SKM-1 treated with dmso at 0.1 percent for 144 hours (cell line): ENCODE measurements around the gene EMILIN2.
"Not testable (repeated sequence)": the region's sequence is repeated elsewhere in the genome, so short reads cannot be mapped to it uniquely, and the experiment has no call there.

Source experiments
- DNase-seq: peaks from one replicate; lab custom pipeline; 2025; ENCODE audit not compliant: unreplicated experiment; lab: John Stamatoyannopoulos, UW

The EMILIN2 gene

DNA sequence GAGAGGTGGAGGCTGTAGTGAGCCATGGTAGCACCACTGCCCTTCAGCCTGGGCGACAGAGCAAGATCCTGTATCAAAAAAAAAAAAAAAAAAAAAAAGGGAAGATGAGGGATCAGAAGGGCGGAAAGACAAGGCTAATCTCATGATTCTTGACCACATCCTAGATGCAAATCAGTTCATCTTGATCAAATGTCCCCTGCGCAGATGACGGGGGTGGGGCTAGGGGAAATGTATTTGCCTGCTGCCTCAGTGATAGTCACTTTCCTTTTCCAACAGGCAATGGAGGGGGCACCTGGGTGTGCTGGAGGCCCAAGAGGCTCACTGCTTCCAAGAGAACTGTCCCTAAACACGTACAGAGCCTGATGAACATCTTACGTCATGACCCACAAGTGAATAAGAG, 3.7 kb upstream of the EMILIN2 start:
- no peak for DNase-seq

GRCh38 chr18:2845172-2845571, 1.6 kb upstream of the EMILIN2 start:
- DNase-seq = no peak

- DNase-seq = no peak
Measured at GRCh38 chr18:2847317-2848246, 776 bp downstream of the EMILIN2 start.

DNA sequence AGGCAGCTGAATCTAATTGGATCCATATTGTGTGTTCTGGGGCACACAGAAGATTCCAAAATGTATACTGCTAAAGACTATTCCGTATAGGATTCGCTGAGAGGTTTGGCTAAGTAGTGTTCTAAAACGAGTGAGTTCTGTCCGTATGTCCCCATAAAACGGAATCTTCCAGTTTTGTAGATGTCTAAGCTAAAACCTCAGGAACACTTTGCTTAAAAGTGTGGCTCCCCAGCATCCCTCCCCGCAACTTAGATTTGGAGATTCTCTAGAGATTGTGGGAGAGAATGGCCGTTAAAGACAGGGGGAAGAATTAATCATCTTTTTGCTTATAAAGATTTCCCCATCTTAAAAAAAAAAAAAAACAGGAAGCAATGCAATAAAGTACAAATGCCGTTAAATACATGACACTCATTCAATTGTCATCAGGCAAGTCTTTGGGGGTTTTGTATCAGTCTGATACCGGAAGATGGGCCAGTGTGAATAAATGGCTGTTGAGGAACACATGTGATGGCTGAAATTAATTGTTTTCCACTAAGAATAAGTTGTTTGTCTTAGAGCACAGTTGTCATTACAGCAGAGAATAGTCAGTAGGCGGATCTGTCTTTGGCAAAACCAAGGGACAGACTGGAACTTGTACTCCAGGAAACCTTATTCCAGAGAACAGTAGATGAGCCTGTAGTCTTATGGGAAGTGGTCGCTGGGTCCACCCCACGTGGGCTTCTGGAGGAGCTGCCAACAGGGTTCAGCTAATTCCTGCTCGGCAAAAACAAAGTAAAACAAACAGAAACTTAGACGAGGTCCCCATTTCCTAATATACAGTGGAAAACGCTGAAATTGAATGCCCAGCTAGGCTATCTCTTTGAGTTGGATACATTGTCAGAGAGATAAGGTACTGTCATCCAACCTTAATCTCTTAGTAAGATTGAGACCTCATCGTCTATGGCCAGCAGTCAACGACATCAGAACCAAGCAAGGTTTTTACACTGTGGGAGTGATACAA, 1.7 kb downstream of the EMILIN2 start:
- no peak for DNase-seq

- no peak for DNase-seq
Measured at GRCh38 chr18:2850816-2851215, 4.0 kb downstream of the EMILIN2 start.

DNA sequence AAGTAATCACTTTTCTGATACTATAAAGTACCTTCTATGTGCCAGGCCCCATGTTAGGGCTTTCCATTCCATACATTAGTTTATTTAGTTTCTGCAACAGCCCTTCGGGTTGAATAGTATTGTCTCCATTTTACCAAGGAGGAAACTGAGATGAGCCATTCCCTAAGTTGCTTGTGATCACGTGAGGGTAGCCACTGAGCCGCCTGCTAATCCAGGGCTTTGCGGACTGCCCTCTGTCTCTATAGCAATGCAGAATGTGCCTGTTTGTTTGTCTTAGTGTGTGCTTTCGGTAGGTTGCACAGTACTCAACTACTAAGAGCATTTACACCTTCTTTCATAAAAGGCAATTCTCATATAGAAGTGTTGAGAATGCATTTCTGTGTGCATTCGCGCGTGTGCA, 5.0 kb downstream of the EMILIN2 start:
- no peak for DNase-seq

GRCh38 chr18:2852460-2852859, 5.7 kb downstream of the EMILIN2 start:
- DNase-seq = not testable (repeated sequence)

DNA sequence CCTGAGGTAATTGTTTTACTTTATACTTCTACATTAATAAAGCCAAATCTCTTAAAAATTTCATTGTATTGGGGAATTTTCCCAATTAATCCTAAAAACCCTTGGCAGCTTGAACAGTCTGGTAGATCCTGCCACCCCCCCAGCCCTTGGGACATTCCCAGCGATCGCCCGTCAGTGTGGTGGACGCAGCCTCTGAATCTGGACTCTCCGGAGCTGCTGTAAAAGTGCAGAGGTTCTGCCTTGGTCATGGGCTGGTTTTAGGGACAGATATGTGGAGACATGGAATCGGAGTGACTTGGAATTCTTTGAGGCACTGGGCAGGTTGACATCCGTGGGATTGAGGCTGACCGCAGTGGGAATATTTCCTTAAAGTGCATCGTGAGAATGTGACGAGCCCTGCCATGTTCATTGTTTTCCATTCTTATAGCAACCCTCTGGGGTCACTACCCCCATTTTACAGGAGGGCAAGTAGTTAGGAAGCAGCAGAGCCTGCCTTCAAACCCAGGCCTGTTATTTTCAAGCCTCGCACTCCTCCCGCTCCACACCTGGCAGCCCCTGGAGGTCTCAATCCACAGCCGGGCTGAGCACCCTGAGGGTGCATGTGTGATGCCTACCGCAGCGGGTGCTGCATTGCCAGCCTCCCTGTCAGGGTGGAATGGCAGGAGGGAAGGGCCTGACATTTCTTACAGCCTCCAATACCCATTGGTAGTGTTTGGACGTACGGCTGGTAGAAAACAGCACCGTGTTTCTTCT, 6.5 kb downstream of the EMILIN2 start:
- DNase-seq = no peak

- no peak for DNase-seq
Measured at GRCh38 chr18:2853926-2854664, 7.3 kb downstream of the EMILIN2 start.

GRCh38 chr18:2854875-2855274, 8.1 kb downstream of the EMILIN2 start:
- DNase-seq = no peak

- DNase-seq = no peak
Measured at GRCh38 chr18:2855560-2856350, 8.9 kb downstream of the EMILIN2 start.

DNA sequence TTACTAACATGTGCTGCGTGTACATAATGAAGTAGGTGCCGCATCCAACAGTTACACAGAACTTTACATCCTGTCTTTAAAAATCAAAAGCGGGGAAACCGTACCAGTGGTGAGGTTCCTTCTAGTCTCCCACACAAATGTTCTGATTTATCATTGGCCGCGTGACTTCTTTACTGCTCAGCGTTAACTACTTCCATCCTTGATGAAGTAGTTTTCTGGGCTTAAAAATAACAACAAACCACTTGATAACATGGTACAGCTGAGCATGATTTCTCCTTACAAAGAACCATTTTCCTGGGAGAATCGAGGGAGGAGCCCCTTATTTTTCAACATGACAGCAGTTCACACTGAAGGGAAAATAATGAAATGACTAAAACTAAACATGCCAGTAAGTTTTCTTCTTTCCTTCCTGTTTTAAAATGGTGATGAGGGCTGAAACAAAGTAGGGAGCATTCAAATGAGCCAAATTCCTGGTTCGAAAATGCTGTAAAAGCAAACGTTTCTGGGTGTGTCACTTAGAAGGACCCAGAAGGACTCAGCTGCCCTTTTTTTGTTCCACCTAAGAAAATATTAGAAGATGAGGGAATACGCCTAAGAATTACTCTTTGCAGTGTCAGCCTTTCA, 9.9 kb downstream of the EMILIN2 start:
- no peak for DNase-seq

- no peak for DNase-seq
Measured at GRCh38 chr18:2857491-2858131, 10.8 kb downstream of the EMILIN2 start.

DNA sequence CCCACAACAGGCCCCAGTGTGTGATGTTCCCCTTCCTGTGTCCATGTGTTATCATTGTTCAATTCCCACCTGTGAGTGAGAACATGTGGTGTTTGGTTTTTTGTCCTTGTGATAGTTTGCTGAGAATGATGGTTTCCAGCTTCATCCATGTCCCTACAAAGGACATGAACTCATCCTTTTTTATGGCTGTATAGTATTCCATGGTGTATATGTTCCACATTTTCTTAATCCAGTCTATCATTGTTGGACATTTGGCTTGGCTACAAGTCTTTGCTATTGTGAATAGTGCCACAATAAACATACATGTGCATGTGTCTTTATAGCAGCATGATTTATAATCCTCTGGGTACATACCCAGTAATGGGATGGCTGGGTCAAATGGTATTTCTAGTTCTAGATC, 13.6 kb downstream of the EMILIN2 start:
- not testable (repeated sequence) for DNase-seq

DNA sequence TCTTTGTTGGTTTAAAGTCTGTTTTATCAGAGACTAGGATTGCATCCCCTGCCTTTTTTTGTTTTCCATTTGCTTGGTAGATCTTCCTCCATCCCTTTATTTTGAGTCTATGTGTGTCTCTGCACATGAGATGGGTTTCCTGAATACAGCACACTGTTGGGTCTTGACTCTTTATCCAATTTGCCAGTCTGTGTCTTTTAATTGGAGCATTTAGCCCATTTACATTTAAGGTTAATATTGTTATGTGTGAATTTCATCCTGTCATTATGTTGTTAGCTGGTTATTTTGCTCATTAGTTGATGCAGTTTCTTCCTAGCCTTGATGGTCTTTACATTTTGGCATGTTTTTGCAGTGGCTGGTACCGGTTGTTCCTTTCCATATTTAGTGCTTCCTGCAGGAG, 17.2 kb downstream of the EMILIN2 start:
- not testable (repeated sequence) for DNase-seq

DNA sequence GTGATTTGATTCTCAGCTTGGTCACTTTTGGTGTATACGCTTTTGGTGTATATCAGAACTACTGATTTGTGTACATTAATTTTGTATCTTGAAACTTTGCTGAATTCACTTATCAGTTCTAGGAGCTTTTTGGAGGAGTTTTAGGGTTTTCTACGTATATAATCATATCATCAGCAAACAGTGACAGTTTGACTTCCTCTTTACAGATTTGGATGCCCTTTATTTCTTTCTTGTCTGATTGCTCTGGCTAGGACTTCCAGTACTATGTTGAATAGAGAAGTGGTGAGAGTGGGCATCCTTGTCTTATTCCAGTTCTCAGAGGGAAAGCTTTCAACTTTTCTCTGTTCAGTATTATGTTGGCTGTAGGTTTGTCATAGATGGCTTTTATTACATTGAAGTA, 19.7 kb downstream of the EMILIN2 start:
- DNase-seq = not testable (repeated sequence)

- no peak for DNase-seq
Measured at GRCh38 chr18:2869207-2869606, 22.4 kb downstream of the EMILIN2 start.

- DNase-seq = no peak
Measured at GRCh38 chr18:2871111-2871720, 24.4 kb downstream of the EMILIN2 start.
